ENCODE results near the gene MORN2.

The MORN2 gene

GRCh38 chr2:38889045-38889444, 13.3 kb downstream of the MORN2 start:
- H3K27ac ChIP-seq = no peak overlapping the region
- DNase-seq (ENCODE audit: low read depth, low spot score) = no peak

- DNase-seq (ENCODE audit: low read depth, low spot score) = no peak
- no peak within 1 kb of the TSS for H3K27ac ChIP-seq
Observed at GRCh38 chr2:38889575-38889974, 13.8 kb downstream of the MORN2 start, which contains the start of gene ARHGEF33. Gene ARHGEF33, plus strand, starts transcription at chr2:38889875. Its CDS starts 29,573 bp downstream, at chr2:38919448.

GRCh38 chr2:38892819-38893218, 17.0 kb downstream of the MORN2 start:
- no peak for DNase-seq (ENCODE audit: low read depth, low spot score)
- no peak overlapping the region for H3K27ac ChIP-seq

- H3K27ac ChIP-seq = no peak overlapping the region
- no peak for DNase-seq (ENCODE audit: low read depth, low spot score)
Observed at GRCh38 chr2:38898256-38898655, 22.5 kb downstream of the MORN2 start.

- H3K27ac ChIP-seq = no peak overlapping the region
Observed at GRCh38 chr2:38900726-38901125, 24.9 kb downstream of the MORN2 start.

GRCh38 chr2:38905251-38905650, 29.5 kb downstream of the MORN2 start:
- DNase-seq (ENCODE audit: low read depth, low spot score) = no peak
- H3K27ac ChIP-seq = no peak overlapping the region

More at GRCh38 chr2:38900726-38901125, 24.9 kb downstream of the MORN2 start:
- no peak for DNase-seq (ENCODE audit: low read depth, low spot score)

GRCh38 chr2:38907242-38907641, 31.5 kb downstream of the MORN2 start:
- DNase-seq (ENCODE audit: low read depth, low spot score) = no peak
- no peak overlapping the region for H3K27ac ChIP-seq

- no peak overlapping the region for H3K27ac ChIP-seq
- no peak for DNase-seq (ENCODE audit: low read depth, low spot score)
Observed at GRCh38 chr2:38907743-38908562, 32.2 kb downstream of the MORN2 start.

- no peak for DNase-seq (ENCODE audit: low read depth, low spot score)
- H3K27ac ChIP-seq = no peak overlapping the region
Observed at GRCh38 chr2:38909872-38910271, 34.1 kb downstream of the MORN2 start.

- H3K27ac ChIP-seq = no peak overlapping the region
- no peak for DNase-seq (ENCODE audit: low read depth, low spot score)
Observed at GRCh38 chr2:38911191-38911590, 35.4 kb downstream of the MORN2 start.

- H3K27ac ChIP-seq = no peak overlapping the region
- DNase-seq (ENCODE audit: low read depth, low spot score) = no peak
Observed at GRCh38 chr2:38912619-38913018, 36.8 kb downstream of the MORN2 start.

- DNase-seq (ENCODE audit: low read depth, low spot score) = no peak
- H3K27ac ChIP-seq = no peak overlapping the region
Observed at GRCh38 chr2:38922389-38922788, 46.6 kb downstream of the MORN2 start.

- H3K27ac ChIP-seq = no peak overlapping the region
- no peak for DNase-seq (ENCODE audit: low read depth, low spot score)
Observed at GRCh38 chr2:38922902-38923301, 47.1 kb downstream of the MORN2 start.

GRCh38 chr2:38925982-38926381, 50.2 kb downstream of the MORN2 start:
- no peak for DNase-seq (ENCODE audit: low read depth, low spot score)
- H3K27ac ChIP-seq = no peak overlapping the region

GRCh38 chr2:38930600-38930999, 54.8 kb downstream of the MORN2 start:
- no peak for DNase-seq (ENCODE audit: low read depth, low spot score)
- H3K27ac ChIP-seq = no peak overlapping the region

Measured in epithelial cell of prostate (primary cell).